A549 (cell line): Measurements from ENCODE around the gene FKBP15. TPM values are rescaled to one million over a fixed set of nuclear protein-coding genes. Genes with fewer than 3 reads are reported as not detected.

ENCODE experiments used
- ATAC-seq, 2 experiments: fragments of 200-7000 bp in 1 of 2; fragments of >200 bp in 1 of 2; cut with Nextera tagmentation in 1 of 2; cut with Tn5 transposase in 1 of 2; 3 replicates each; pipeline versions ENCODE4 v1.8.0 to v1.9.1; 2018 to 2020; ENCODE audit warnings: mild to moderate bottlenecking in 1 of 2, moderate library complexity in 1 of 2
- CTCF ChIA-PET: fragments of 300-600 bp; sonication (Branson Sonifier 250); formaldehyde crosslinking; extraction: SDS; loops from one replicate; lab custom pipeline; 2021; ENCODE audit warnings: antibody characterized with exemption, inconsistent platforms; lab: Yijun Ruan, JAX
- POLR2A ChIA-PET: fragments of 350-600 bp; formaldehyde crosslinking; extraction: SDS; loops from one replicate; lab custom pipeline; 2021; ENCODE audit warnings: antibody characterized with exemption, inconsistent platforms; lab: Yijun Ruan, JAX
- DNase-seq, 2 experiments: peaks; one replicate each; pipeline versions ENCODE4 v3.0.0 to v3.0.0-alpha.2; 2011 to 2016; ENCODE audit warnings: low read depth in 1 of 2, low spot score in 1 of 2
- FAIRE-seq: peaks from 2 replicates; lab custom pipeline; 2011; peaks lifted over from hg19 to GRCh38; lab: Jason Lieb, UNC
- H3K27ac ChIP-seq, 2 experiments: fragments of >200 bp; sonication (Bioruptor Twin); formaldehyde crosslinking; 3 replicates each; pipeline ENCODE4 v1.5.1; 2016 to 2017
- H3K4me1 ChIP-seq: fragments of >200 bp; sonication (Bioruptor Twin); formaldehyde crosslinking; 3 replicates; pipeline ENCODE4 v1.6.1; 2016
- H3K4me2 ChIP-seq: fragments of >200 bp; sonication (Bioruptor Twin); formaldehyde crosslinking; 3 replicates; pipeline ENCODE4 v1.6.1; 2016
- H3K4me3 ChIP-seq: fragments of >200 bp; sonication (Bioruptor Twin); formaldehyde crosslinking; 3 replicates; pipeline ENCODE4 v1.5.1; 2016
- H3K9me3 ChIP-seq: fragments of >200 bp; sonication (Bioruptor Twin); formaldehyde crosslinking; 3 replicates; pipeline ENCODE4 v1.6.1; 2016
- CEBPB ChIP-seq, 2 experiments: fragments of >200 bp in 1 of 2; sonication (Bioruptor Twin) in 1 of 2; formaldehyde crosslinking in 1 of 2; IDR thresholded peaks; 2 replicates each; pipeline ENCODE4 v1.6.1; 2012 to 2016
- CHD2 ChIP-seq: fragments of 150-350 bp; IDR thresholded peaks from 2 replicates; pipeline ENCODE4 v1.6.1; 2014; ENCODE audit warnings: low read length; ENCODE audit not compliant: partially characterized antibody
- E2F6 ChIP-seq: IDR thresholded peaks from 2 replicates; pipeline ENCODE4 v1.6.1; 2012; ENCODE audit warnings: low read depth, borderline replicate concordance
- EHF ChIP-seq: fragments of 250-450 bp; sonication (Bioruptor Pico); IDR thresholded peaks from 2 replicates; pipeline ENCODE4 v1.5.0; 2020; ENCODE audit warnings: mild to moderate bottlenecking
- FOXS1 ChIP-seq: fragments of 250-450 bp; sonication (Bioruptor Pico); IDR thresholded peaks from 2 replicates; pipeline ENCODE4 v1.5.0; 2020; ENCODE audit warnings: mild to moderate bottlenecking, moderate library complexity
- GATA3 ChIP-seq: IDR thresholded peaks from 2 replicates; pipeline ENCODE4 v1.6.1; 2012; ENCODE audit warnings: borderline replicate concordance
- HES2 ChIP-seq: fragments of >200 bp; sonication (Bioruptor Twin); formaldehyde crosslinking; IDR thresholded peaks from 2 replicates; pipeline ENCODE4 v1.6.1; 2016
- HEYL ChIP-seq: fragments of 250-450 bp; sonication (Bioruptor Pico); IDR thresholded peaks from 2 replicates; pipeline ENCODE4 v1.8.0; 2021; ENCODE audit warnings: mild to moderate bottlenecking, moderate library complexity
- HOXB5 ChIP-seq: fragments of 250-450 bp; sonication (Bioruptor Pico); IDR thresholded peaks from 2 replicates; pipeline ENCODE4 v1.5.0; 2020; ENCODE audit warnings: mild to moderate bottlenecking, moderate library complexity
- JUN ChIP-seq, 2 experiments: fragments of >200 bp; sonication (Bioruptor Twin); formaldehyde crosslinking; IDR thresholded peaks; 2 replicates in 1 of 2; 3 replicates in 1 of 2; pipeline ENCODE4 v1.6.1; 2016 to 2017
- JUNB ChIP-seq: fragments of >200 bp; sonication (Bioruptor Twin); formaldehyde crosslinking; IDR thresholded peaks from 2 replicates; pipeline ENCODE4 v1.6.1; 2016
- KDM5A ChIP-seq: fragments of 200-600 bp; sonication (generic); IDR thresholded peaks from 2 replicates; pipeline ENCODE4 v1.6.1; 2016; ENCODE audit warnings: antibody characterized with exemption, mild to moderate bottlenecking
- MAZ ChIP-seq: fragments of 150-350 bp; IDR thresholded peaks from 2 replicates; pipeline ENCODE4 v1.6.1; 2014; ENCODE audit warnings: antibody characterized with exemption, low read depth, low read length, borderline replicate concordance
- PHF8 ChIP-seq: fragments of 200-600 bp; sonication (generic); IDR thresholded peaks from 2 replicates; pipeline ENCODE4 v1.6.1; 2016; ENCODE audit warnings: low read depth, mild to moderate bottlenecking, antibody characterized with exemption, moderate library complexity, borderline replicate concordance
- RAD21 ChIP-seq, 2 experiments: fragments of >200 bp in 1 of 2; sonication (Bioruptor Twin) in 1 of 2; formaldehyde crosslinking in 1 of 2; IDR thresholded peaks in 1 of 2; conservative IDR thresholded peaks in 1 of 2; 2 replicates in 1 of 2; 3 replicates in 1 of 2; pipeline ENCODE4 v1.6.1; 2012 to 2018; ENCODE audit warnings: inconsistent platforms in 1 of 2
- REST ChIP-seq: fragments of 200-600 bp; sonication (generic); IDR thresholded peaks from 2 replicates; pipeline ENCODE4 v1.6.1; 2016; ENCODE audit warnings: antibody characterized with exemption, mild to moderate bottlenecking, moderate library complexity
- RFX5 ChIP-seq: fragments of 450-650 bp; IDR thresholded peaks from 2 replicates; pipeline ENCODE4 v1.7.1; 2014; ENCODE audit warnings: antibody characterized with exemption, mild to moderate bottlenecking, moderate library complexity
- TFCP2L1 ChIP-seq: fragments of 250-450 bp; sonication (Bioruptor Pico); IDR thresholded peaks from 2 replicates; pipeline ENCODE4 v1.5.0; 2021; ENCODE audit warnings: mild to moderate bottlenecking
- WGBS: methylation state at CpG from one replicate; pipeline ENCODE4 v1.1.6; 2017; ENCODE audit errors: missing lambda C conversion rate; 5-methylcytosine and 5-hydroxymethylcytosine counted together
- polyA plus RNA-seq, 4 experiments: library from polyadenylated mRNA; depleted of rRNA in 3 of 4; stranded (reverse); fragments of >200 nt; fragmentation: RNase III in 1 of 4; extraction: RNeasy Plus Mini Kit Qiagen cat#74134 plus additional on column Dnase treatment in 1 of 4; gene quantifications; 2 replicates in 3 of 4; 3 replicates in 1 of 4; pipeline ENCODE4 v1.2.3, GENCODE V29; 2011 to 2017
- TF ChIP-seq, protein P1 (sequence below): fragments of 150-350 bp; IDR thresholded peaks from 2 replicates; pipeline ENCODE4 v1.6.1; 2014; ENCODE audit warnings: low read depth, mild to moderate bottlenecking, low read length
- TF ChIP-seq, protein P2 (sequence below): fragments of 250-450 bp; sonication (Bioruptor Pico); IDR thresholded peaks from 2 replicates; pipeline ENCODE4 v1.5.0; 2021; ENCODE audit warnings: mild to moderate bottlenecking, moderate library complexity, borderline replicate concordance

The FKBP15 gene
- polyA plus RNA-seq, 2 of the 4 experiments (the other 2 are of a cell fraction) = 14.1 to 26.0 TPM

- H3K4me3 ChIP-seq = no peak overlapping the region
- H3K27ac ChIP-seq = no peak overlapping the region
- H3K4me1 ChIP-seq = peaks cover 7% of the 10 kb centered on the region; the same call in 1 of the 3 replicates
- ChIA-PET CTCF (interaction anchor here (1.3 to 2.0 kb wide), 4 partner anchors 8 to 40 kb away, joined by 3 to 8 read pairs (median 4); no protein-coding TSS in a partner anchor), POLR2A (no interaction called here)
- 97% methylated on average over 4 of the region's 4 CpGs for WGBS
- no peaks in the 10 kb centered on the region for H3K9me3 ChIP-seq
- no peak for ATAC-seq
- DNase-seq = no peak
- TF ChIP-seq HES2 (no peak), KDM5A (no peak), RFX5 (no peak), TFCP2L1 (no peak), E2F6 (no peak), EHF (no peak), JUNB (no peak), FOXS1 (CRISPR knock-in tag) (no peak), REST (no peak), JUN (IDR thresholded peaks at IDR 0.05) (no peak)
- TF ChIP-seq, protein P1, sequence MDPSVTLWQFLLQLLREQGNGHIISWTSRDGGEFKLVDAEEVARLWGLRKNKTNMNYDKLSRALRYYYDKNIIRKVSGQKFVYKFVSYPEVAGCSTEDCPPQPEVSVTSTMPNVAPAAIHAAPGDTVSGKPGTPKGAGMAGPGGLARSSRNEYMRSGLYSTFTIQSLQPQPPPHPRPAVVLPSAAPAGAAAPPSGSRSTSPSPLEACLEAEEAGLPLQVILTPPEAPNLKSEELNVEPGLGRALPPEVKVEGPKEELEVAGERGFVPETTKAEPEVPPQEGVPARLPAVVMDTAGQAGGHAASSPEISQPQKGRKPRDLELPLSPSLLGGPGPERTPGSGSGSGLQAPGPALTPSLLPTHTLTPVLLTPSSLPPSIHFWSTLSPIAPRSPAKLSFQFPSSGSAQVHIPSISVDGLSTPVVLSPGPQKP = no peak
- TF ChIP-seq, protein P2, sequence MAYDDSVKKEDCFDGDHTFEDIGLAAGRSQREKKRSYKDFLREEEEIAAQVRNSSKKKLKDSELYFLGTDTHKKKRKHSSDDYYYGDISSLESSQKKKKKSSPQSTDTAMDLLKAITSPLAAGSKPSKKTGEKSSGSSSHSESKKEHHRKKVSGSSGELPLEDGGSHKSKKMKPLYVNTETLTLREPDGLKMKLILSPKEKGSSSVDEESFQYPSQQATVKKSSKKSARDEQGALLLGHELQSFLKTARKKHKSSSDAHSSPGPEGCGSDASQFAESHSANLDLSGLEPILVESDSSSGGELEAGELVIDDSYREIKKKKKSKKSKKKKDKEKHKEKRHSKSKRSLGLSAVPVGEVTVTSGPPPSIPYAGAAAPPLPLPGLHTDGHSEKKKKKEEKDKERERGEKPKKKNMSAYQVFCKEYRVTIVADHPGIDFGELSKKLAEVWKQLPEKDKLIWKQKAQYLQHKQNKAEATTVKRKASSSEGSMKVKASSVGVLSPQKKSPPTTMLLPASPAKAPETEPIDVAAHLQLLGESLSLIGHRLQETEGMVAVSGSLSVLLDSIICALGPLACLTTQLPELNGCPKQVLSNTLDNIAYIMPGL = no peak
- FAIRE-seq = no peak
- no peak overlapping the region for H3K4me2 ChIP-seq
These were observed 35.8 kb downstream of the FKBP15 start for GRCh38 chr9:113185271-113185670.

- TF ChIP-seq CEBPB (IDR thresholded peaks at IDR 0.05) = no peak
- TF ChIP-seq MAZ = no peak
- TF ChIP-seq HOXB5 = no peak
- no peak for TF ChIP-seq CHD2
- no peak for TF ChIP-seq HEYL
- TF ChIP-seq REST = no peak
- no peak for TF ChIP-seq JUN (IDR thresholded peaks at IDR 0.05)
- no peak for TF ChIP-seq PHF8
- TF ChIP-seq RAD21 (conservative IDR thresholded peaks at IDR 0.05 in 1 of 2, IDR thresholded peaks at IDR 0.05 in 1 of 2) = no peak
- TF ChIP-seq FOXS1 (CRISPR knock-in tag) = no peak
- TF ChIP-seq GATA3 = no peak
- Histone ChIP-seq H3K4me2 (no peak overlapping the region), H3K4me3 (no peak overlapping the region), H3K9me3 (no peaks in the 10 kb centered on the region), H3K27ac (no peak overlapping the region), H3K4me1 (peaks cover 7% of the 10 kb centered on the region; the same call in 1 of the 3 replicates)
- no peak for FAIRE-seq
- ChIA-PET POLR2A (no interaction called here), CTCF (interaction anchor here (1.4 kb wide), 1 partner anchor 11 kb away, joined by 3 read pairs; no protein-coding TSS in a partner anchor)
- DNase-seq = no peak
- ATAC-seq = no peak
- 57% methylated on average over 2 of the region's 2 CpGs for WGBS
These were observed 36.5 kb downstream of the FKBP15 start for GRCh38 chr9:113184539-113184938.
